ENCODE measurements around the gene MYOM3. TPM values are rescaled to one million over a fixed set of nuclear protein-coding genes. Genes with fewer than 3 reads are reported as not detected.

The MYOM3 gene
- total and polyA plus RNA-seq, 2 of the 13 experiments (the other 11 are each of a cell fraction or from before 2014, with no cell fraction given): 5.8 to 15.3 TPM

DNA sequence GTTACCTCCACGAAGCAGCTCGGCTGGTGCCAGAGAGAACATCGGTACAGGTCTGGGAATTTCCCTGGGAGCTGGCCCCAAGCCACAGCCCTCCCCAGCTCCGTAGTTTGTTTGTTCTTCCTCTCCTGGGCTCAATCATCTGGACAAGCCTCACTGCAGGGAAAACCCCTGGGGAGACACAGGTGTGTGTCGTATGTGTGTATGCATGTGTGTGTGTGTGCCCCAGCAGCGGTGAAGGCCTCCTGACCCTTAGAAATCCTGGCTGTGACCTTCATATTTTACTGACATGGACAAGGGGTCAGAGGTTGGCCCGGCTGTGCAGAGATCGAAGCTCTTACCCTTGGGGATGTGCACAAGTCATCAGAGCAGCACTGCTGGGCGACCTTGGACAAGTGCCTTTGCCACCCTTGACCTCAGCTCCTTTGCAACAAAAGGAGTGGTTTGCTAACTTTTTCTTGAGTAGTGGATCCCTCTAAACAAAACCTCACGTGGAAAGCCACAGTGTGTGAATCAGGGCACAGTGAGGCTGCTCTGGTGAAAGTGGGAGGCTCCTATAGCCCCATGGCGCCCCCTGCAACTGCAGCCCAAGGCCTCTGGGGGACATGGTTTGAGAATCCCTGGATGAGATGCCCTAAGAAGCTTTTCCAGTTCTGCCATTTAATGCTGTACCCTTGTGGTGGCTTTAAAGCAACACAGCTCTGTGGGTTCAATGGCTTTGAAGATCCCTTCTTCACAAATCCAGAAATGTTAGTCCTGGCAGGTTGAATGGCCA, 43.3 kb upstream of the MYOM3 start (continued):
- TF ChIP-seq NR2F6 (IDR thresholded peaks at IDR 0.05) (peak; percentile 86), NR2F6 (CRISPR knock-in tag; IDR thresholded peaks at IDR 0.05) (peak; percentile 66), ZNF7 (CRISPR knock-in tag; IDR thresholded peaks at IDR 0.05) (no peak), ZNF430 (CRISPR knock-in tag; IDR thresholded peaks at IDR 0.05) (0 out of 2 replicates have a peak, but pooled peaks have one; percentile 43), EED (CRISPR knock-in tag; IDR thresholded peaks at IDR 0.05) (no peak), DMAP1 (CRISPR knock-in tag; IDR thresholded peaks at IDR 0.05) (no peak), ZFP62 (CRISPR knock-in tag; IDR thresholded peaks at IDR 0.05) (no peak), BCL6 (CRISPR knock-in tag; IDR thresholded peaks at IDR 0.05) (peak; percentile 46; the same call in 1 of the 2 replicates), ZNF572 (CRISPR knock-in tag; IDR thresholded peaks at IDR 0.05) (no peak), CHD2 (IDR thresholded peaks at IDR 0.05; ENCODE audit: low read depth, low read length) (no peak), MTA1 (CRISPR knock-in tag; IDR thresholded peaks at IDR 0.05; ENCODE audit: borderline replicate concordance) (peak; percentile 78; the same call in 1 of the 2 replicates), RARA (CRISPR knock-in tag; IDR thresholded peaks at IDR 0.05) (peak; percentile 53; the same call in 1 of the 2 replicates), ZNF235 (CRISPR knock-in tag; IDR thresholded peaks at IDR 0.05; ENCODE audit: borderline replicate concordance) (no peak), ZMYM2 (CRISPR knock-in tag; IDR thresholded peaks at IDR 0.05) (peak; percentile 81), NFE2L2 (IDR thresholded peaks at IDR 0.05; ENCODE audit: low read length) (no peak), PAXIP1 (CRISPR knock-in tag; conservative IDR thresholded peaks at IDR 0.05) (peak; percentile 39), STAG1 (CRISPR knock-in tag; IDR thresholded peaks at IDR 0.05) (0 out of 2 replicates have a peak, but pooled peaks have one; percentile 16), ZNF225 (CRISPR knock-in tag; IDR thresholded peaks at IDR 0.05) (no peak), HIVEP1 (CRISPR knock-in tag; IDR thresholded peaks at IDR 0.05) (peak; percentile 89), ZNF121 (CRISPR knock-in tag; IDR thresholded peaks at IDR 0.05) (no peak), PPARG (CRISPR knock-in tag; conservative IDR thresholded peaks at IDR 0.05) (no peak), ZNF761 (CRISPR knock-in tag; conservative IDR thresholded peaks at IDR 0.05) (no peak), RORA (CRISPR knock-in tag; IDR thresholded peaks at IDR 0.05) (no peak), NR2F1 (CRISPR knock-in tag; IDR thresholded peaks at IDR 0.05) (peak; percentile 76 to 77; a peak in 3 of 4 replicates), GABPA (IDR thresholded peaks at IDR 0.05; ENCODE audit: low read depth, low read length) (no peak), GABPA (CRISPR knock-in tag; IDR thresholded peaks at IDR 0.05; ENCODE audit: low read depth) (no peak)
- TF ChIP-seq, protein P1, sequence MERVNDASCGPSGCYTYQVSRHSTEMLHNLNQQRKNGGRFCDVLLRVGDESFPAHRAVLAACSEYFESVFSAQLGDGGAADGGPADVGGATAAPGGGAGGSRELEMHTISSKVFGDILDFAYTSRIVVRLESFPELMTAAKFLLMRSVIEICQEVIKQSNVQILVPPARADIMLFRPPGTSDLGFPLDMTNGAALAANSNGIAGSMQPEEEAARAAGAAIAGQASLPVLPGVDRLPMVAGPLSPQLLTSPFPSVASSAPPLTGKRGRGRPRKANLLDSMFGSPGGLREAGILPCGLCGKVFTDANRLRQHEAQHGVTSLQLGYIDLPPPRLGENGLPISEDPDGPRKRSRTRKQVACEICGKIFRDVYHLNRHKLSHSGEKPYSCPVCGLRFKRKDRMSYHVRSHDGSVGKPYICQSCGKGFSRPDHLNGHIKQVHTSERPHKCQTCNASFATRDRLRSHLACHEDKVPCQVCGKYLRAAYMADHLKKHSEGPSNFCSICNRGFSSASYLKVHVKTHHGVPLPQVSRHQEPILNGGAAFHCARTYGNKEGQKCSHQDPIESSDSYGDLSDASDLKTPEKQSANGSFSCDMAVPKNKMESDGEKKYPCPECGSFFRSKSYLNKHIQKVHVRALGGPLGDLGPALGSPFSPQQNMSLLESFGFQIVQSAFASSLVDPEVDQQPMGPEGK (CRISPR knock-in tag; IDR thresholded peaks at IDR 0.05): peak; percentile 34; the same call in 1 of the 2 replicates

All from HepG2 (cell line).